Bone marrow (tissue), 2 donors: ENCODE results near the gene SELPLG.
"Not testable (repeated sequence)": the region's sequence is repeated elsewhere in the genome, so short reads cannot be mapped to it uniquely, and the experiment has no call there.

ENCODE experiments used
- DNase-seq, 2 donors: peaks; one replicate each; lab custom pipeline; 2025; lab: John Stamatoyannopoulos, UW

Gene SELPLG

DNA sequence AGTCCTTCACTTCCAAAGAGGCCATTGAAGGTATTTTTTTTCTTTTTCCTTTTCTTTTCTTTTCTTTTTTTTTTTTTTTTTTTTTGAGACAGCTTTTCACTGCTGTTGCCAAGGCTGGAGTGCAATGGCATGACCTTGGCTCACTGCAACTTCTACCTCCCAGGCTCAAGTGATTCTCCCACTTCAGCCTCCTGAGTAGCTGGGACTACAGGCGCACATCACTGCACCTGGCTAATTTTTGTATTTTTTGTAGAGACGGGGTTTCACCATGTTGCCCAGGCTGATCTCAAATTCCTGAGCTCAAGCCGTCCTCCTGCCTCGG, 14.8 kb downstream of the SELPLG start:
- DNase-seq = not testable (repeated sequence)

DNA sequence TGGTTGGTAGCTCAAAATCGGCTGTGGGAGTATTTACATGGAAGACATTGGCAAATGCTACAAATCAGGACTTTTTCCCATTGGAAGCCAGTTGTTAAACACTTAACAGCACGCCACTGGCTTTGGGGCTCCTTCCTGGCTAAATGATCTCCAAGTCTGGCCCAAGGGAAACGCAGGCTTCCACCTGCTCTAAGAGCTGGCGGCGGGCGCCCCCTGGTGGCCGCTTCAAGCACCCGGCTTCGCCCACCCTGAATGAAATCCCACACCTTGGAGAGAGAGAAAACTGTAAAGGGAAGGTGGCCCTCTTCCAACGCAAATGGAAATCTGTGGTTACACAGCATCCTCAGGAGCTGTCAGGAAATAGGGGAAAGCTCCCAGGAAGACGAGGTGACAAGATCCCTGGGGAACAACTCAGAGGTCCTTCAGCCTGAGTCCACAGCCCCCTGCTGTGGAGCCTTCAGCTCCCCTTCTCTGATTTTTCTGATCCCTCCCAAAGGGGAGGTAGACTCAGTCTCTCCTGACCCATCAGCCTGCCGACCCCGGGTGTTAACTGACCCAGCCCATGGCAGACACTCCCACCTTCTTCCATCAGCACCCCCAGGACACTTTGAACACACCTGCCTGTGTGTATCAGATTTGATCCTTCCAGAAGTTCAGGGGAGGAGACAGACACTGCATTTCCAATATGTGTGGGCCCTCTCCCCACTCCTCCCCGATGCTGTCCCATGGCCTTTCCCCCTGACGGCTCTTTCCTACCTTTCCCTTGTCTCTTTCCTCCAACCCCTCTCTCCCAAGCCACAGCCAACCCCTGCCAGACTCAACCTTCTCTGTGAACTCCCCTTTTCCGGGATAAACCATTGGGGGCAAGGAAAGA, 15.4 kb downstream of the SELPLG start:
- DNase-seq = peak; percentile 46 to 54

DNA sequence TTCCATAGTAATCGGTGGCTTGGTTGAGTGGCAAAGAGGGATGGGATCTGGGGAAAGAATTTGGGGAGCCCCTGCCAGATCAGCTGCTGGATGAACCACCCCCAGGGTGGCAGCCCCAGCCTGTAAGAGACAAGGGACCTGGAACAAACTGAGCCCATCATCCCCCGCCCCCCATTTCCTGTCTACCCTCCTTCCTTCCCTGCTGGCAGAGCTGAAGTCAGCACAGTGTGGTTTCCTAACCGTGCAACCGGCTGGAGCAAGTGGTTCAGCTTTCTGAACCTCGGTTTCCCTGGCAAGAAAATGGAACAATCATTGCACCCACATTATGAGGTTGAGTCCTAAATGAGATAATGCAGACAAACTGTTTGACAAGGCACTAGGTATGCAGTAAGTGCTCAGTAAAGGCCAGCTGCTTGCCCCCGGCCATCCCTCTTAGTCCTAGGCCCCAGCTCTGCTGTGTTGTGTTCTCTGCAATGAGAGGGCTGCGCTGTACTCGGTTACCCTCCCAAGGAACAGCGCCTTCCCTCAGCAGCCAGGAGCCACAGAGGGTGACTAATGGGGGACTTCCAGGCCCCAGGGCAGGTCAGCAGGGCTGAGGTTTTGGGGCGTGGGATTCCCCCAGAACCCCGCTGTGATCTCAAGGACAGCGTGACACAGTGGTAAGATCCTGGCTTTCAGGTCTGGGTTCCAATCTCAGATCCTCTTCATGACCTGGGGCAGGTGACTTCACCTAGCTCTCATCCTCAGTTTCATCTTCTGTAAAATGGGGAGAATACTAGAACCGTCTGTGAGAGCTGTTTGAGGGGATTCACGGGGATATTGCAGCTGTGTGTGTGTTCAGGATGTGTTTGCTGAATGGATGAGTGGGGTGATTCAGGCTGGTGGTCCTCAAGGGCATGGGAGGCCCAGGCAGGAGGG, 16.5 kb downstream of the SELPLG start:
- peak; percentile 20 to 76 for DNase-seq

DNA sequence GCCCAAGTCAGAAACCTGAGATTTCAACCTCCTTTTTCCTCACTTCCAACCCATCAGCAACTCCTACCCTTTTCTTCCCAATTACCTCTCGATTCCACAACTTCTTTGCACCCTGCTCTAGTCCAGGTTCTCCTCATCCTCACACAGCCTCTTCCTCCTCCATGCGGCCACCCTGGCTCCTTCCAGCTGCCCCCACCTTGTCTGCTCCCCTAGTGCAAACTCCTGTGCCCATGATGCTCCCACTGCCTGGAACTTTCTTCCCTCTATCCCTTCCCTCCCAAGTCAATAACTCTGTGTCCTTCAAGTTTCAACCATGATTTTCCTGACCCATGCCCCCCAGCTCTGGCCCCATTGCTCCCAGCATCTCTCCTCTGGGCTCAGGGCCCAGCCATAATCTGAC, 17.3 kb downstream of the SELPLG start:
- no peak for DNase-seq

DNA sequence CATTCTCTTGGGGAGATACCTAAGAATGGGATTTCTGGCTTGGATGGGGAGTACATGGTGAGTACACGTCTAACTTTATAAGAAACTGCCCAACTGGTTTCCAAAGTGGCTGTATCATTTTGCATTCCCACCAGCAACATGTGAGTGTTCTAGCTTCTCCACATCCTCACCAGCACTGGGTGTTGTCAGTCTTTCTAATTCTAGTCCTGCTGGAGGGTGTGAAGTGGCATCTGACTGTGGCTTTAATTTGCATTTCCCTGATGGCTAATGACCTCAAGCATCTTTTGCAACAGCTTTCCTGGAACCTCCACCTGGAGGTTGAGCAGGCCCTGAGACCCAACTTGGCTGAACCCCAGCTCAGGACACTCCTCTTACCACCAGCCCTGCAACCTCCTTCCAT, 17.8 kb downstream of the SELPLG start:
- no peak for DNase-seq

DNA sequence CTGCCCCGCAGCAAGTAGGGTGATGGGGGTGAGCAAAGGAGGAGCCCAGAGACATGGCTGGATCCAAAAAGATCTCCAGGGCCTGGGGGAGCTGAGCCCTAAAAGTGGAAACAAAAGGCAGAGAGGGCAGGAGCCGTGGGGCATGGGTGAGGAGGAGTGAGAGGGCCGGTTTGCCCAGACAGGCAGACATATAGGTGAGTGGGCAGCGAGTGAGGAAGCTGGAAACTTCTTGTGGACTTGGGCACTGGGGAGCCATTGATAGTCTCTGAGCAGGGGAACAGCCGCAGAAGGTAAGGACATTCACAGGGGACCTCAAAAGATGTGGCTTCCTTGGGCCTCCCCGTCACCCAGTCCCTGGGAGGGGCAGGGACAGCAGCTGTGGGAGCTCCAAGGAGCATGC, 19.1 kb downstream of the SELPLG start:
- DNase-seq = no peak

DNA sequence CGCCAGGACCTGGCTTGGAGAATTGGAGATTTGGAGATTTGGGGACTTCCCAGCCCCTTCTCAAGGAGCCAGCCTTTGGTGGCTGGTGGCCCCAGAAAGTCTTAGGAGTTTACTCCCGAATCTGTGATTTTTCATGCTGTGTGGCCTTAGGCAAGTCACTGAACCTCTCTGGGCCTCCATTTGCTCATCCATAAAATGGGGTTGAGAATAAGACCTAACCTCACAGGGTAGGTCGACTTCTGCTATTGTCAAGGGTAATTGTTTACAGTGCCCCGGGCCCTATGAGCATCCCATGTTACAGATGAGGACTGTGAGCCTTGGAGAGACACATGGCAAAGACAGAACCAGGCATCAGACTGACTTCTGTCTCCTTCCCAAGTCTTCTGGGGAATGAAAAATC, 19.7 kb downstream of the SELPLG start:
- no peak for DNase-seq

DNA sequence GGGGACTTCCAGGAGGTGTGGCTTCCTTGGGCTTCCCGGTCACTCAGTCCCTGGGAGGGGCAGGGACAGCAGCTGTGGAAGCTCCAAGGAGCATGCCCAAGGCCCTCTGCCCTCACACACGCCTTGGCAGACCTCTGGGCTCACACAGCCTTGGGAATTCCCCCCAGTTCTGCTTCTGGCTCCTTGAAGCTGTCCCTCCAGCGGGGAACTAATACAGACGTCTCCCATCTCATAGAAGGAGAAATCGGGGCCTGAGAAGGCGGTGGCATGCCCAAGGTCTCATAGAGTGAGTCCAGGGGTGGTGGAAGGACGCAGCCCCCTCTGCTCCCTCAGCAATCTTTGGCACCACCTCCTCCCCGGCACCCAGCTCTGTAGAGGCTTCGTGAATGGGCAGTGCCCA, 20.1 kb downstream of the SELPLG start:
- no peak for DNase-seq

DNA sequence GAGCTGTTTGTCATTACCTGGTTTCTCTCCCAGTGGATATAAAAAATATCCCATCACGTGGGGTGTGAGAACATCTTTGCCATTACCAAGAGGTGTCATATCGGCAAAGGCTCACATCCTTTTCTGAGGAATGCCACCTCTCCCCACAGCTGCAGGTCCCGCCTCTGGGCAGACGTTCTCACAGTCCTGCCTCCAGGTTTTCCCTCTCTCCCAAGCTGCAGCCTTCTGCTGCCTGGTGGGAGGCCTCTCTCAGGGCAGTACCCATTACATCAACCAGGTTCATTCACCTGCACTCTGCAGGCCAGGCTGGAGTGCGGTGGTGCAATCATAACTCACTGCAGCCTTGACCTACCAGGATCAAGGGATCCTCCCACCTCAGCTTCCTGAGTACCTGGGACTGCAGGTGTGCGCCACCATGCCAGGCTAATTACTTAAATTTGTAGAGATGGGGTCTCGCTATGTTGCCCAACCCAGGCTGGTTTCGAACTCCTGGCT, 20.9 kb downstream of the SELPLG start:
- DNase-seq = no peak

DNA sequence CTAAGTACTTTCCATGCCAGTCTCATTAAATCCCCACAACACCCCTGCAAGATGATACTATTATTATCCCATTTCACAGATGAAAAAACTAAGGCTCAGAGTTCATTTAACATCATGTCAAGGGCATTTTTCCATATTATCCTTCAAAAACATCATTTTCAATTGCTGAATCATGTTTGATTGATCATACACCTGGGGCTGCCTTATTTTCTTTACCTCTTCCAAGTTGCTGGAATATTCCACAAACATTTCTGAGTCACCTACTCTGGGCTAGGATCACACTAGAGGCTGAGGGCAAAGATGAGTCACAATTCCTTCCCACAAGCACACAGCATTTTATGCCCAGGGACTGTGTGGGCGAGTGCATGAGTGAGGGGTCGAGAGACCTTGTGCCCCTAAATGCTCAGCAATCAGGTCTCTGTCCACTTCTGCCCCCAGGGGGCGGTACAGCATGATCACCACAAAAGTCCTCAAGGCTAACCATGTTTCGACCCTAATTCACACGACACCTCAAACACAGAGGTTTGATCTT, 21.7 kb downstream of the SELPLG start:
- DNase-seq = peak in 1 of 2 donors; percentile 41

DNA sequence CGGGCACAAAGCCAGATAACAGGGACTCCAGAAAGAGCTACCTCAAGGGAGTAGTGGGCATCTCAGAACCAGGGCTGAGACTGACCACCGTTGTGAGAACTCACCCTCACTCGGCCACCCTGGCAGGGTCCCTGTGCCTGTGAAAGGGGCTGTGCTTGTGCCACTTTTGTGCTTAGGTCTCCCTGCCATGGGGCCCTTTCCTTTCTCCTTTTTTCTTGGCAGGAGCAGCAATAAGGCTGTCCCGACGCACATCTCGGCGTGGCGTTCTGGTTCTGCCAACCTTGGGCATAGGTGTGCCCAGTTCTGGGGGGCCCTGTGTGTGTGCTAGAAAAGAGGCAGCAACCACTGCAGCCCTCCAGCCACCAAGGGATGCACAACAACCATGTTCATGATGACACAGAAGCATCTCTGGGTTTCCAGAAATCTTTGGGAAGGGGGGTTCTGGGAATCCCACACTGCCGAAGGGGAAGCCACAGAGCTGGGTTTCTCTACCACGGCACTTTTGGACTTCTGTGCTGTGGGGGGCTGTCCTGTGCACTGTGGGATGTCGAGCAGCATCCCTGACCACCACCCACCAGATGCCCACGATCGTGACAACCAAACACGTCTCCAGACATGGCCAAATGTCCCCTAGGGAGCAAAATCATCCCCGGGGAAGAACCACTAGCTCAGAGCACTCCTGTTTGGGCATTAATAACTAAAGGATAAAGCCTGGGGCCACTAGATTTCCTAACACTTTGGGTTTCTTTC, 22.7 kb downstream of the SELPLG start:
- no peak for DNase-seq

DNA sequence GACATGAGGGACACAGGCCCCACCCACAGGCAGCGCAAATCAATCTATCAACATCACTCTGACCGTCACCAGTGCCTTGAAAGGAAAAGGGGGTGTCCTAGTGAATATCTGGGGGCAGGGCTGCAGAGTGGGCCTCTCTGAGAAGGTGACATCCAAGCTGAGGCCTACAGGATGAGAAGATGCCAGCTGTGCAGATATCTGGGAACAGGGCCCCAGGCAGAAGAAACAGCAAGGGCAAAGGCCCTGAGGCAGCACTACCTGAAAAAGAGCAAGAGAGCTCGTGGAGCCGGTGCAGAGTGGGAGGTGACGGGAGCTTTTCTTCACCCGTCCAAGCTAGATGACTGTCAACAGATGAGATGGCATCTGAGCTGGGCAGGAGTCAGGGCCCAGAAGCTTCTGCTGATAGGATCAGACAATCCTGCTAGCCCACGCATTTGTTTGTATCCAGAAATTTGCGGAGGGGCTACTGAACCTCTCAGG, 23.3 kb downstream of the SELPLG start:
- DNase-seq = no peak

DNA sequence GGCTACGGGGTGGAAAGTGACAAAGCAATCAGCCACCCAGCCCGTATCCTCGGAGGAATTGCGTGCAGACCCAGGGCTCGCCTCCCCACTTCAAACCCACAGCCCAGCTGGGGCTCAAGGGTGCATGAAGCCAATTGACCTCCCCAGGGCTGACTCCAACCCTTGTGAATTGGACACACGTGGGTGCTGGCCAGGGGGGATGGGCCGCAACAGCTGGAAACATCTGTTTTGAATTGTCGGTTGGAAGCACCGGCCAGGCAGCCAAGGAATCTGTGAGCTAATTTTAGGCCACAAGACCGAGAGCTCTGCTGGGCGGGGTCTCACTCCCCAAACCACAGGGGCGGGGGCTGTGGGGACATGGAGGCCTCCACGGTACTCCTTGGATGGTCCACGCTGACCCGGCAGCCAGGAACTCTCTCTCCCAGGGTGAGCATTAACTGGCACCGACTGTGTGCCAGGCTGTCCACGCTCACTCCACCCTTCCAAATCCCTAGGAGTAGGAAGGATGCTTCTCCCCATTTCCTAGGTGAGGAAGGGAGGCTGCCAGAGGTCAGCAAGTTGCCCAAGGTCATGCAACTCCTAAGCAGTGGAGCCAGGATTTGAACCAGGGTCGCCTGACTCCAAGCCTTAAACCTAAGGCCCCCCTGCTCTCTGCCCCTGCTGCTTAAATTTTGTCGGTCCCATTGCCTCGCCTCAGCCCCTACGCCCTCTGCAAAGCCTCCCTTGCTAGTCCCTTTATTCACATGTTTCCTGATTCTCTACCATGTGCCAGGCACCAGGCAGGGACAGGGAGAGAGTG, 24.0 kb downstream of the SELPLG start:
- DNase-seq = no peak

DNA sequence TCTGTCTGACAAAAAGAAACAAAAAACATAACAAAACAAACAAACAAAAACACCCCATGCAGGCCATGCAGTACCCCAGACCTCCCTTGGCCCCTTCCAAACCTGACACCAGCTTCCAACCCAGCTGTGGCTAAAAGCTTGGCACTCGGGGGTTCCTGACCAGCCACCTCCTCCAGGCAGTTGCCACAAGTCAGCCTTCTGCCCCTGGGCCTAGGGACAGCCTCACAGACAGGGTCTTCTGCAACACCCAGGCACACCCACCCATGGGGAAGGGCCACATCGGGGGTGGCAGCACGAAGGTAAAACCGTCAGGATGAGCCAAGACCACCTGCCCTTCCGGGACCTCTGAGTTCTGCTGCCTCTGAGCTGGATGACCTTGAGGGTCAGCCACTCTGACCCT, 25.1 kb downstream of the SELPLG start:
- DNase-seq = no peak

DNA sequence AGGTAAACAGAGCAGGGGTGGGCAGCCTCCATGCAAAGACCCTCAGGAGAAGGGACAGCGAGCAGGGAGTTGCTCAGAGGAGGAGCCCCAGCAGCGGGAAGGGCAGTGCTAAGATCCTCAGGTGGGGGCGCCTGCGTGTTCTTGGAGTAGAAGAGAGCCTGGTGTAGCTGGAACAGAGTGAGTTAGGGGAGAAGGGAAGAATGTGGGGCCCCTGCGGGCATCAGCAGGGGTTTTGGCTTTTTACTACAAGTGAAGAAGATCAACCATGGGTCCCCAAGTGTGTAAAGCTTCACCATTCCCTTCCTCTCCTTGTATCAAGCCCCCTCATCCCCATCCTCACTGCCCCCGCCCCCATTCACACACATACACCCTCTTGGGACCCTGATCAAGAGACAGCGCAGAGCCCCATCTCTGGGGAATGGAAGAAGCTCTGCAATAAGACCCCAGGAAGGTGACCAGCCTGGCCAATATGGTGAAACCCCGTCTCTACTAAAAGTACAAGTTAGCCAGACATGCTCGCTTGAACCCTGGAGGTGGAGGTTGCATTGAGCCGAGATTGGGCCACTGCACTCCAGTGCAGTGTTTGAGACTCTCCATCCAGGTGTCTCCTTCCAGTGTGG, 25.6 kb downstream of the SELPLG start:
- DNase-seq = no peak

DNA sequence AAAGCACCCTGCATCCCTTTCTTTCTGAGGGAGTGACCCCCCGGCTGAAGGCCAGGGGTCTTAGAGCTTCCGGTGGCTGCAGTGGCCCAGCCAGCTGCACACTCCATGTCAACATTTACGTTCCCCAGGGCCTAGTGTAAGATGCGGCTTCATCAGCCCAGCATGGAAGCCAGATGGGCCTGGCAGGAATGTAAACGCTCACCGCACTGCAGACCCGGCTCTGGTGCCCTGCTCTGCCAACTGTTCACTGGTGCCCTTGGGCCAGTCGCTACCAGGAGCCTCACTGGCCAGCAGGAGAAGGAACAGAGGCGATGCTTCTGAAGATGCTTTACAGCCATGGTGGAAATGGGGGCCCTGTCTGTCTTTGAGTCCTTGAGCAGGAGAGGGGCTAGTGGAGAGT, 27.2 kb downstream of the SELPLG start:
- DNase-seq = no peak

DNA sequence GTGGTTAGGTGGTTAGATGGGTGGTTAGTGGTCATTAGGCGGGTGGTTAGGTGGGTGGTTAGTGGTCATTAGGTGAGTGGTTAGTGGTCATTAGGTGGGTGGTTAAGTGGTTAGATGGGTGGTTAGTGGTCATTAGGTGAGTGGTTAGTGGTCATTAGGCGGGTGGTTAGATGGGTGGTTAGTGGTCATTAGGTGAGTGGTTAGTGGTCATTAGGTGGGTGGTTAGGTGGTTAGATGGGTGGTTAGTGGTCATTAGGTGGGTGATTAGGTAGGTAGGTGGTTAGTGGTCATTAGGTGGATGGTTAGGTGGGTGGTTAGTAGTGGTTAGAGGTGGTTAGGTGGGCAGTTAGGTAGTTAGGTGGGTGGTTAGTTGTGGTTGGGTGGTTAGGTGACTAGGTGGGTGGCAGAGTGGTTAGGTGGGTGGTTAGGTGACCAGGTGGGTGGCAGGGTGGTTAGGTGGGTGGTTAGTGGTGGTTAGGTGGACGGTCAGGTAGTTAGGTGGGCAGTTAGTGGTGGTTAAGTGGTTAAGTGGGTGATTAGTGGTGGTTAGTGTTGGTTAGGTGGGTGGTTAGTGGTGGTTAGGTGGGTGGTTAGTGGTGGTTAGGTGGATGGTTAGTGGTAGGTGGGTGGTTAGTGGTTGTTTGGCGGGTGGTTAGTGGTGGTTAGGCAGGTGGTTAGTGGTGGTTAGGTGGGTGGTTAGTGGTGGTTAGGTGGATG, 27.8 kb downstream of the SELPLG start:
- DNase-seq = no peak

DNA sequence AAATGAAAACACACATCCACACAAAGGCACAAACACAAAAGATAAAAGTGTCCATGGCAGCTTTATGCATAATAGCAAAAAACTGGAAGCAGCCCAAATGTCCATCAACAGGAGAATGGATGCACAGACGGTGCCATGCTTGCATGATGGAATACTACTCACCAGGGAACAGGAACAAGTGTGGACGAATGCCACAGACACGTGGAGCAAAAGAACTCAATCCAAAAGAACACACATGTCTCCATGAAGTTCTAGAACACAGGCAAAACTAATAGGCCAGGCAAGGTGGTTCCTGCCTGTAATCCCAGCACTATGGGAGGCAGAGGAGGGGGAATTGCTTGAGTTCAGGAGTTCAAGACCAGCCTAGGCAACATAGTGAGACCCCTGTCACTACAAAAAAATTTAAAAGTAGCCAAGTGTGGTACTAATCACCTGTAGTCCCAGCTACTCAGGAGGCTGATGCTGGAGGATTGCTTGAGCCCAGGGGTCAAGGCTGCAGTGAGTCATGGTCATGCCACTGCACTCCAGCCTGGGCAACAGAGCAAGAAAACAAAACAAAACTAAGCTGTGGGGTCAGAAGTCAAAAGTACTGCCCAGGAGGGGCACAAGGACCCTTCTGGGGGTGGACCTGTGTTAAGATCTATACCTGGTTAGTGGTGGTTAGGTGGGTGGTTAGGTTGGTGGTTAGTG, 28.5 kb downstream of the SELPLG start:
- DNase-seq = no peak

DNA sequence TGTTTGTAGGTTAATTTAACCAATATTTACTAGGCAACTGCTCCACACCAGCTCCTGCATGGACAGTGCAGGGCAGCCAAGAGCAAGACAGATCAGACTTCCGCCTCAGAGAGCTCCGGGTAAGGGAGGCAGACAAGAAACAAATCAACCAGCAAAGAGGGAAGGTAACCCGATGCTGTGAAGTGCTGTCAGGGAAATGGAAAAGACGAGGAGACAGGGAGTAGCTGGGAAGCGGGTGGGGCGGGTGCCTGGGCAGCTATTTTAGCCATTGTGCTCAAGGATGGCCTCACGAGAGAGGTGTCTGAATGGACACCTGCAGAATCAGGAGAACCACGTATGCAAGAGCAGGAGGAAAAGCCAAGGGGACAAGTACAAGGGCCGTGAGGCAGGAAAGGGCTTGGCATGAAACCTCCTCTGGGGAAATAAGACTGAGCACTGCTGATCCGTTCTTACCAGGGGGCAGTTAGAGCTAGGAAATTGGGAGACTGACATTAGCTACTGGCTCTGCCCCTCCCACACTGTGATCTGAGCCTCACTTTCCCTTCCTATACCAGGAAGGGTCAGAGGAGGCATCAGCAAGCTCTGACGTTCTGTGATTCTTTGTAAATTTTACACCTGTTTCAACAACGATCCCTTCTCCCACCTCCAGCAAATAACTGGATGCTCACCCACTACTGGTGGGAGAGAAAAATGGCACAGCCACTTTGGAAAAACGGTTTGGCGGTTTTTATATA, 29.3 kb downstream of the SELPLG start:
- no peak for DNase-seq
